Astrocyte (in vitro differentiated cells and primary cell): Measurements from ENCODE around the gene CARD11. TPM values are rescaled to one million over a fixed set of nuclear protein-coding genes. Genes with fewer than 3 reads are reported as not detected.
"Not testable (repeated sequence)": the region's sequence is repeated elsewhere in the genome, so short reads cannot be mapped to it uniquely, and the experiment has no call there.

Experiments
- DNase-seq: peaks from one replicate; pipeline ENCODE4 v3.0.0-alpha.2; 2010; ENCODE audit warnings: low read depth
- FAIRE-seq: peaks from 2 replicates; lab custom pipeline; 2011; peaks lifted over from hg19 to GRCh38; lab: Jason Lieb, UNC
- H2AFZ ChIP-seq: 2 replicates; pipeline ENCODE4 v1.6.0; 2012; ENCODE audit warnings: low read depth, low read length, inconsistent platforms
- H3K27ac ChIP-seq: 2 replicates; pipeline ENCODE4 v1.5.1; 2011; ENCODE audit warnings: low read depth, low read length, inconsistent platforms
- H3K27me3 ChIP-seq: 2 replicates; pipeline ENCODE4 v1.6.0; 2011; ENCODE audit warnings: low read length, inconsistent platforms; ENCODE audit not compliant: insufficient read depth
- H3K36me3 ChIP-seq: 2 replicates; pipeline ENCODE4 v1.5.1; 2011; ENCODE audit warnings: low read length, inconsistent platforms; ENCODE audit not compliant: insufficient read depth
- H3K4me1 ChIP-seq: 2 replicates; pipeline ENCODE4 v1.5.1; 2011; ENCODE audit warnings: low read length, inconsistent platforms; ENCODE audit not compliant: insufficient read depth
- H3K4me2 ChIP-seq: 2 replicates; pipeline ENCODE4 v1.6.0; 2012; ENCODE audit warnings: low read length, inconsistent platforms
- H3K4me3 ChIP-seq: 2 replicates; pipeline ENCODE4 v1.5.1; 2011; ENCODE audit warnings: low read depth, mild to moderate bottlenecking, low read length, inconsistent platforms; ENCODE audit not compliant: insufficient read depth
- H3K79me2 ChIP-seq: 2 replicates; pipeline ENCODE4 v1.6.0; 2012; ENCODE audit warnings: mild to moderate bottlenecking, low read length, inconsistent platforms; ENCODE audit not compliant: insufficient read depth
- H3K9ac ChIP-seq: 2 replicates; pipeline ENCODE4 v1.6.0; 2012; ENCODE audit warnings: mild to moderate bottlenecking, low read length, inconsistent platforms
- H3K9me3 ChIP-seq: 2 replicates; pipeline ENCODE4 v1.5.1; 2012; ENCODE audit warnings: low read depth, mild to moderate bottlenecking, low read length, inconsistent platforms; ENCODE audit not compliant: insufficient read depth
- H4K20me1 ChIP-seq: 2 replicates; pipeline ENCODE4 v1.6.0; 2012; ENCODE audit warnings: low read length, inconsistent platforms; ENCODE audit not compliant: insufficient read depth
- H3K27ac Mint-ChIP-seq: one replicate; pipeline ENCODE4 v1.8.0; 2021; ENCODE audit warnings: mild to moderate bottlenecking, mixed read lengths; ENCODE audit not compliant: unreplicated experiment
- H3K27me3 Mint-ChIP-seq: one replicate; pipeline ENCODE4 v1.8.0; 2021; ENCODE audit warnings: low read depth, mixed read lengths; ENCODE audit not compliant: unreplicated experiment
- H3K36me3 Mint-ChIP-seq: one replicate; pipeline ENCODE4 v1.8.0; 2021; ENCODE audit warnings: low read depth, mixed read lengths; ENCODE audit not compliant: unreplicated experiment
- H3K4me1 Mint-ChIP-seq: one replicate; pipeline ENCODE4 v1.8.0; 2021; ENCODE audit warnings: low read depth, mixed read lengths; ENCODE audit not compliant: unreplicated experiment
- H3K4me3 Mint-ChIP-seq: one replicate; pipeline ENCODE4 v1.8.0; 2021; ENCODE audit warnings: mild to moderate bottlenecking, moderate library complexity, mixed read lengths; ENCODE audit not compliant: unreplicated experiment
- H3K9me3 Mint-ChIP-seq: one replicate; pipeline ENCODE4 v1.8.0; 2021; ENCODE audit warnings: mild to moderate bottlenecking, mixed read lengths; ENCODE audit not compliant: unreplicated experiment
- EZH2 ChIP-seq: IDR thresholded peaks from 2 replicates; pipeline ENCODE4 v1.6.1; 2012; ENCODE audit warnings: mild to moderate bottlenecking, low read length, inconsistent platforms; ENCODE audit not compliant: insufficient read depth
- total RNA-seq: library from RNA; stranded (reverse); gene quantifications from 2 replicates; pipeline ENCODE4 v1.2.1, GENCODE V29; 2021
- TF ChIP-seq, protein P1 (sequence below): IDR thresholded peaks from 2 replicates; pipeline ENCODE4 v1.5.1; 2011; ENCODE audit warnings: low read depth, mild to moderate bottlenecking, inconsistent platforms, low read length, moderate library complexity; ENCODE audit not compliant: insufficient read depth

Gene CARD11
- total RNA-seq, 1 donor from 2014 or later: 9.5 TPM

DNA sequence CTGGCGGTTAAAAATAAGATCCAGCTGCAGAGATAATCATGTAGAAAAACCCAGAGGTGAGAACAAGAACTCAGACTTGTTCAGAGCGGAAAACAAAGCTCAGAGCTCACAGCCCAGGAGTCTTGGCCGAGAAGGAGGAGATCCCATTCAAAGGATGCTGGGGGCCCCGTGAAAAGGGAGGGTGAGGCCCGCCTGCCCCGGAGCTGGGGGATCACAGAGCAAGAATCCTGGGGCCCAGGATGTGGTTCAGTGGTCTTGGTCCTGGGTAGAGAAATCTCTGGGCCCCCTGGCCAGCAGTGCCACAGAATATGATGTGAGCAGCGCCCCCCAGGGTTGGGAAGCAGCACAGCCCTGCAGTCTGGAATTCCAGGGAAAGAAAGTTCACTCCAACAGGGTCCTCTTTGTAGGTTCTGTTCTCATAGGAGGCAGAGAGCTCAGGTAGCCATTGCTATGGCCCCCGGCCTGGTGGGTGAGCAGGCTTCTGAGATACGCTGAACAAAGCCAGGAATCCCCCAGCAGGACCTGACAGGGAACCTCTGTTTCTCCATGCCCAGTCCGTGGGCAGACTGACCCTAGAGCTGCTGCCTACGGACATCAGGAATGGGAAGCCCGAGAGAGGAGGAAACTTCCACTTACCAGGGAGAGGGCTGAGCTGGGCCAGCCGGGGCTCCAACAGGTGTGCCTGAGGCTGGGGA lies 121.9 kb downstream of the CARD11 start:
- H3K4me3 ChIP-seq: no peak overlapping the region
- H3K36me3 Mint-ChIP-seq: peaks cover 2% of the 10 kb centered on the region
- no peak overlapping the region for H3K4me2 ChIP-seq
- TF ChIP-seq EZH2: no peak
- TF ChIP-seq, protein P1, sequence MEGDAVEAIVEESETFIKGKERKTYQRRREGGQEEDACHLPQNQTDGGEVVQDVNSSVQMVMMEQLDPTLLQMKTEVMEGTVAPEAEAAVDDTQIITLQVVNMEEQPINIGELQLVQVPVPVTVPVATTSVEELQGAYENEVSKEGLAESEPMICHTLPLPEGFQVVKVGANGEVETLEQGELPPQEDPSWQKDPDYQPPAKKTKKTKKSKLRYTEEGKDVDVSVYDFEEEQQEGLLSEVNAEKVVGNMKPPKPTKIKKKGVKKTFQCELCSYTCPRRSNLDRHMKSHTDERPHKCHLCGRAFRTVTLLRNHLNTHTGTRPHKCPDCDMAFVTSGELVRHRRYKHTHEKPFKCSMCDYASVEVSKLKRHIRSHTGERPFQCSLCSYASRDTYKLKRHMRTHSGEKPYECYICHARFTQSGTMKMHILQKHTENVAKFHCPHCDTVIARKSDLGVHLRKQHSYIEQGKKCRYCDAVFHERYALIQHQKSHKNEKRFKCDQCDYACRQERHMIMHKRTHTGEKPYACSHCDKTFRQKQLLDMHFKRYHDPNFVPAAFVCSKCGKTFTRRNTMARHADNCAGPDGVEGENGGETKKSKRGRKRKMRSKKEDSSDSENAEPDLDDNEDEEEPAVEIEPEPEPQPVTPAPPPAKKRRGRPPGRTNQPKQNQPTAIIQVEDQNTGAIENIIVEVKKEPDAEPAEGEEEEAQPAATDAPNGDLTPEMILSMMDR: peak; percentile 22
- no peak for DNase-seq
- H3K4me3 Mint-ChIP-seq: no peak overlapping the region
- H3K27me3 Mint-ChIP-seq: peaks cover 8% of the 10 kb centered on the region
- H3K9me3 Mint-ChIP-seq: peaks cover 5% of the 10 kb centered on the region
- H3K4me1 Mint-ChIP-seq: no peaks in the 10 kb centered on the region
- no peak overlapping the region for H3K9ac ChIP-seq
- no peaks in the 10 kb centered on the region for H3K4me1 ChIP-seq
- H3K79me2 ChIP-seq: no peaks in the 10 kb centered on the region
- no peak overlapping the region for H2AFZ ChIP-seq
- H3K27me3 ChIP-seq: peaks cover 3% of the 10 kb centered on the region
- FAIRE-seq: no peak
- no peak overlapping the region for H3K27ac Mint-ChIP-seq
- no peaks in the 10 kb centered on the region for H3K36me3 ChIP-seq
- H3K9me3 ChIP-seq: no peaks in the 10 kb centered on the region
- no peak overlapping the region for H3K27ac ChIP-seq
- no peaks in the 10 kb centered on the region for H4K20me1 ChIP-seq

DNA sequence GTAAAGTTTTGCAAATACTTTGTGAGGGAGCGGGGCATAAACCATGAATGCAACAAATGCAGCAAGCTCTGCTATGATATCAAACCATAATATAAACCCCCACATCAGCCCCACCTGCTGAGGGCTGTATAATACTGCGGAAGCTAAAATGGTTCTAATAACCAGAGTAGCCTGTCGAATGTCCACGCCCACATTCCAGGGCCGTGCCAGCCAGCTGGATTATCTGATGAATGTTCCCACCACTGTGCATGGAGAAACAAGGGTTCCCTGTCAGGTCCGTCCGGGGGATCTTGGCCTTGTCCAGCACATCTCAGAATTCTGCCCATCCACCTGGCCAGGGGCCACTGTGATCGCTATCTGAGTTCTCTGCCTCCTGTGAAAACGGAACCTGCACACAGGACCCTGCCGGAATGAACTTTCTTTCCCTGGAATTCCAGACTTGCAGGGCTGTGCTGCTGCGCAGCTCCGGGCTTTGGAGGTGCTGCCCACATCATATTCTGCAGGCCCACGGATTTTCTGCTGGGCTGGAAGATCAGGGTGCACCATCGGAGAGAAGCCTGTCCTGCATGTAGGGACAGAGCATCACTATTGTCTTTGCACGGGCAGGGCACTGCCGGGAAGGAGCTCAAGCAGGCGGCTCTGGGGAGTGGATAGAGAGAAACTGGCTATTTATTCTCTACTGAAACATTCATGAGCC lies 122.6 kb downstream of the CARD11 start:
- no peaks in the 10 kb centered on the region for H3K9me3 ChIP-seq
- Mint-ChIP-seq H3K27me3 (peaks cover 7% of the 10 kb centered on the region), H3K36me3 (peaks cover 2% of the 10 kb centered on the region), H3K9me3 (peaks cover 5% of the 10 kb centered on the region), H3K4me3 (no peak overlapping the region), H3K4me1 (no peaks in the 10 kb centered on the region), H3K27ac (no peak overlapping the region)
- peaks cover 3% of the 10 kb centered on the region for H3K27me3 ChIP-seq
- TF ChIP-seq, protein P1: no peak
- no peak for TF ChIP-seq EZH2
- FAIRE-seq: no peak
- no peaks in the 10 kb centered on the region for H3K4me1 ChIP-seq
- H3K27ac ChIP-seq: no peak overlapping the region
- no peak overlapping the region for H3K4me3 ChIP-seq
- no peak overlapping the region for H2AFZ ChIP-seq
- no peak overlapping the region for H3K9ac ChIP-seq
- no peaks in the 10 kb centered on the region for H4K20me1 ChIP-seq
- no peak overlapping the region for H3K4me2 ChIP-seq
- DNase-seq: no peak
- H3K36me3 ChIP-seq: no peaks in the 10 kb centered on the region
- H3K79me2 ChIP-seq: no peaks in the 10 kb centered on the region

DNA sequence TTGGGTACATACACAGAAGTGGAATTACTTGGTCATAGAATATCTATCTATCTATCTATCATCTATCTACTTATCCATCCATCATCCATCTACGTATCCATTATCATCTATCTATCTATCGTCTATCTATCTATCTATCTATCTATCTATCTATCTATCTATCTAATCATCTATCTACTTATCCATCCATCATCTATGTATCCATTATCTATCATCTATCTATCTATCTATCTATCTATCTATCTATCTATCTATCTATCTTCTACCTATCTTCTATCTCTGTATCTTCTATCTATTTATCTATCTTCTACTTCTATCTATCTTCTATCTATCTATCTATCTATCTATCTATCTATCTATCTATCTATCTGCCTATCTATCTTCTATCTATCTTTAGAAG lies 123.2 kb downstream of the CARD11 start:
- H3K27me3 Mint-ChIP-seq, H3K4me3 ChIP-seq, H3K4me1 Mint-ChIP-seq, H3K27ac ChIP-seq, H4K20me1 ChIP-seq, H3K27me3 ChIP-seq, H3K4me3 Mint-ChIP-seq, FAIRE-seq, H3K36me3 Mint-ChIP-seq, H3K9ac ChIP-seq, H3K4me2 ChIP-seq, H3K9me3 Mint-ChIP-seq, H2AFZ ChIP-seq, H3K4me1 ChIP-seq, H3K36me3 ChIP-seq, DNase-seq, H3K9me3 ChIP-seq, H3K79me2 ChIP-seq, H3K27ac Mint-ChIP-seq: not testable (repeated sequence)
